ENCODE measurements around the gene PRCD.
A peak's percentile ranks its signal among the peaks of the same experiment; 100 is the strongest.

GRCh38 chr17:76566988-76567431 lies 27.2 kb downstream of the PRCD start:
- TF ChIP-seq POLR2A (IDR thresholded peaks at IDR 0.05; ENCODE audit: low read length) (peak; percentile 7), GATA1 (IDR thresholded peaks at IDR 0.05; ENCODE audit: low read depth, low read length) (no peak)

All from erythroblast (primary cell).